Mammary epithelial cell (primary cell): ENCODE measurements around the gene DLG3.

Experiments used
- CTCF ChIP-seq, 2 donors: IDR thresholded peaks in 1 of 2; conservative IDR thresholded peaks in 1 of 2; 2 replicates each; pipeline ENCODE4 v1.5.1; 2011 to 2012; ENCODE audit warnings: inconsistent platforms in 2 of 2, low read length in 2 of 2, mild to moderate bottlenecking in 2 of 2, control low read depth in 1 of 2, low read depth in 1 of 2; ENCODE audit not compliant: insufficient read depth in 1 of 2; ENCODE audit errors: extremely low read depth in 1 of 2
- EZH2 ChIP-seq: IDR thresholded peaks from 2 replicates; pipeline ENCODE4 v1.6.1; 2012; ENCODE audit warnings: low read length, inconsistent platforms, borderline replicate concordance

DNA sequence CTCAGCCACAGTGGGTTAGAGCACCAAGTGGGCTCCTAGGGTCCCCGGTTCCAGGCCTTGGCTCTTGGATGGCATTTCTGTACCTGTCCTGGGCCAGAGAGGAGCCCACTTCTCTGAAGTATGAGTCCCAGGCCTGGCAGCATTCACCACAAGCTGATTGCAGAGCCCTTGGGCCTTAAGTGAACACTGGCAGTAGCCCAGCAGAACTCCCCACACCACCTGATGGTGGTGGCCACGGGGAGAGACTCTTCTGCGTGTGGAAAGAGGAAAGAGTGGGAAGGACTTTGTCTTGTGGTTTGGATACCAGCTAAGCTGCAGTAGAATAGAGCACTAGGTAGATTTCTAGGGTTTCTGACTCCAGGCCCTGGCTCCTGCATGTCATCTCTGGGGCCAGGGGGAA, 104.8 kb downstream of the DLG3 start:
- TF ChIP-seq CTCF (conservative IDR thresholded peaks at IDR 0.05 in 1 of 2, IDR thresholded peaks at IDR 0.05 in 1 of 2; ENCODE audit: extremely low read depth in 1 of 2, insufficient read depth in 1 of 2, low read depth in 1 of 2, low read length in 2 of 2) = no peak
- no peak for TF ChIP-seq EZH2
